ENCODE results near the gene DHRS2. TPM values are rescaled to one million over a fixed set of nuclear protein-coding genes. Genes with fewer than 3 reads are reported as not detected.
A peak's percentile ranks its signal among the peaks of the same experiment; 100 is the strongest.

The DHRS2 gene
- total and polyA plus RNA-seq, 11 donors = 0.04 to 0.17 TPM; not detected in 9

DNA sequence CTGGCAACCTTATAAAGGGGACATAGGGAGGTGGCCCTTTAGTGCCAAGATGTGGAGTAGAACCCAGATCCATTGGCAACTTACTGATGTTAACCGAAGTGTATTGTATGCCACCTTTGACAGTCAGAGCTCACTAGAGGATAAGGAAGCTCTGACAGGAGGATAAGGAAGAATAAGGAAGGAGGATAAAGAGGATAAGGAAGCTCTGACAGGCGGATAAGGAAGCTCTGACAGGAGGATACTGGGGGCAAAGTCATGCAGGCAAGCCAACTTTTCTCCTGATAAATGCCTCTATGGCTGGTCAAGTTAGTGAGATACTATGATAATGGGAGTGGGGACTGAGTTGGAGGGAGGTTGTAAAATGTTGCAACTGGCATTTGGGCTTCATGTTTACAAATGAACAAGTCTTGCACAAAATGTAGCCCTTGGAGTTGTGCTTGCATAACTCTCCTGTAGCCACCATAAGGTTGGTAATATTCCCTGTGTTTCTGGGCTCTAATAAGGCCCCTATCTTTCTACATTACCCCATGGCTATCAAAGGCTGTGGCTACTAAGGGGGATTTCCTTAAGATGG is 17.7 kb upstream of the DHRS2 start:
- no peaks in the 10 kb centered on the region for H3K4me1 ChIP-seq
- ATAC-seq (no peak), DNase-seq (no peak)
- H3K27me3 ChIP-seq = peaks cover 0 to 11% (median 0%) of the 10 kb centered on the region in 9 donors
- WGBS, 4 donors = 50 to 61% (median 57%) methylated on average over 2 of the region's 2 CpGs
- H3K9me3 ChIP-seq = no peaks in the 10 kb centered on the region
- H3K4me3 ChIP-seq = no peak overlapping the region
- no peak for TF ChIP-seq POLR2A (IDR thresholded peaks at IDR 0.05)
- TF ChIP-seq, protein P1, sequence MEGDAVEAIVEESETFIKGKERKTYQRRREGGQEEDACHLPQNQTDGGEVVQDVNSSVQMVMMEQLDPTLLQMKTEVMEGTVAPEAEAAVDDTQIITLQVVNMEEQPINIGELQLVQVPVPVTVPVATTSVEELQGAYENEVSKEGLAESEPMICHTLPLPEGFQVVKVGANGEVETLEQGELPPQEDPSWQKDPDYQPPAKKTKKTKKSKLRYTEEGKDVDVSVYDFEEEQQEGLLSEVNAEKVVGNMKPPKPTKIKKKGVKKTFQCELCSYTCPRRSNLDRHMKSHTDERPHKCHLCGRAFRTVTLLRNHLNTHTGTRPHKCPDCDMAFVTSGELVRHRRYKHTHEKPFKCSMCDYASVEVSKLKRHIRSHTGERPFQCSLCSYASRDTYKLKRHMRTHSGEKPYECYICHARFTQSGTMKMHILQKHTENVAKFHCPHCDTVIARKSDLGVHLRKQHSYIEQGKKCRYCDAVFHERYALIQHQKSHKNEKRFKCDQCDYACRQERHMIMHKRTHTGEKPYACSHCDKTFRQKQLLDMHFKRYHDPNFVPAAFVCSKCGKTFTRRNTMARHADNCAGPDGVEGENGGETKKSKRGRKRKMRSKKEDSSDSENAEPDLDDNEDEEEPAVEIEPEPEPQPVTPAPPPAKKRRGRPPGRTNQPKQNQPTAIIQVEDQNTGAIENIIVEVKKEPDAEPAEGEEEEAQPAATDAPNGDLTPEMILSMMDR (IDR thresholded peaks at IDR 0.05) = no peak
- no peaks in the 10 kb centered on the region for H3K36me3 ChIP-seq
- intact Hi-C loops (cut with DNase I) = no loop called here
- H3K27ac ChIP-seq = no peak overlapping the region

DNA sequence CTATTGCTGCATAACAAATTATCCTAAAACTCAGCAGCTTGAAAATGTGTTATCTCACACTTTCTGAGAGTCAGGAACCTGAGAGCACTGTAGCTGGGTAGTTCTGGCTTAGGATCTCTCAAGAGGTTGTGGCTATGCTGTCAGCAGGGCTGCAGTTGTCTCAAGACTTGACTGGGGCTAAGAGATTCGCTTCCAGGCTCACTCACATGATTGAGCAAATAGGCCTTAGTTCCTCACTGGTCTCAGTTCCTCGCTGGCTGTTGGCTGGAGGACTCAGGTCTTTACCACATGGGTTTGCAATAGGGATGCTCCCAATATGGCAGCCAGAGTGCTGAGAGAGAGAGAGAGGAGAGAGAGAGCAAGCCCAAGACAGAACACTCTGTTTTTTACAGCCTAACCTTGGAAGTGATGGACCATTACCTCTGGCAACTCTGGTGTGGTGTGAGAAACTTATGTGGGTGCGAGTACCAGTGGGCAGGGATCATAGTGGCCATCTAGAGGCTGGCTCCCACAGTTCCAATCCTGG is 15.9 kb upstream of the DHRS2 start:
- no peak overlapping the region for H3K27ac ChIP-seq
- H3K4me1 ChIP-seq = no peaks in the 10 kb centered on the region
- WGBS, 4 donors = 61 to 74% (median 68%) methylated on average over 3 of the region's 3 CpGs
- H3K27me3 ChIP-seq = peaks cover 0 to 7% (median 0%) of the 10 kb centered on the region in 9 donors
- no peak overlapping the region for H3K4me3 ChIP-seq
- DNase-seq (peak in 1 of 5 donors; percentile 4), ATAC-seq (no peak)
- no peaks in the 10 kb centered on the region for H3K36me3 ChIP-seq
- peaks cover 0 to 13% (median 5%) of the 10 kb centered on the region in 12 donors for H3K9me3 ChIP-seq
- TF ChIP-seq, protein P1 (IDR thresholded peaks at IDR 0.05) = no peak
- TF ChIP-seq POLR2A (IDR thresholded peaks at IDR 0.05) = no peak
- intact Hi-C loops (cut with DNase I) = no loop called here

DNA sequence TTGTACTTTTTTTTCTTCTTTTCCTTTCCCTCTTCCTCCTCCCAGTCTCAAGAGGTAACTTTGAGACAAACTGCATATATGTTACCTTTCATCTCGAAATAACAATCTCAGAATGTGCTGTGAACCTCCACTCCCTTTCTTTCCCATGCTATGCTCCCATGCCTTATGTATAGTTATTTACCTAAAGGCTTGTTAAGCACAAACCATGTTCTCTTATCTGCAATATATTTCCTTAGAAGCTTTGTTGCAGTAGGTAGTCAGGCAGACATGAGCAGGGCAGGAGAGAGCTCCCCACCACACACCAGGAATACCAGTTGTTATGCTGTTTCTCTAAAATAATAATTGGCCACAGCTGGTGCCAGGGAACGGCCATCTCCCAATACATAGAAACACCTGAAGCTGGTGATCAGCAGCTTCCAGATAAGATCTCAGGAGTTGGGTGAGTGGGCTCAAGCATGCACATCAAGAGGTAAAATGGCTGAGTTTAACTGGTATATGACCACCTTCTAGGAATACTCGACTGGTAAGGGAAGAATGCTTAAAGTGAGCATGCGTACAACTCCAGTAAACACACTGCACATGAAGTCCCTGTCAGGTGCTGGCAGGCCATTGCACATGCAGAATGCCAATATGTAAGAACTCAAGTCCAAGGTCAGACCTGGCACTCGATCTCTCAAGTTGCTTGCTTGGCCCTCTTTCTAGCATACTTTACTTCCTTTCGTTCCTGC is 14.8 kb upstream of the DHRS2 start:
- no peak for DNase-seq
- no peaks in the 10 kb centered on the region for H3K36me3 ChIP-seq
- ATAC-seq = no peak
- intact Hi-C loops (cut with DNase I) = no loop called here
- no peaks in the 10 kb centered on the region for H3K4me1 ChIP-seq
- H3K9me3 ChIP-seq = peaks cover 0 to 20% (median 6%) of the 10 kb centered on the region in 12 donors
- WGBS, 4 donors = 53 to 72% (median 56%) methylated on average over 6 of the region's 6 CpGs
- H3K4me3 ChIP-seq = no peak overlapping the region
- H3K27me3 ChIP-seq = peaks cover 0 to 7% (median 0%) of the 10 kb centered on the region in 9 donors
- H3K27ac ChIP-seq = no peak overlapping the region
- TF ChIP-seq POLR2A (IDR thresholded peaks at IDR 0.05) = no peak
- TF ChIP-seq, protein P1 (IDR thresholded peaks at IDR 0.05) = no peak

DNA sequence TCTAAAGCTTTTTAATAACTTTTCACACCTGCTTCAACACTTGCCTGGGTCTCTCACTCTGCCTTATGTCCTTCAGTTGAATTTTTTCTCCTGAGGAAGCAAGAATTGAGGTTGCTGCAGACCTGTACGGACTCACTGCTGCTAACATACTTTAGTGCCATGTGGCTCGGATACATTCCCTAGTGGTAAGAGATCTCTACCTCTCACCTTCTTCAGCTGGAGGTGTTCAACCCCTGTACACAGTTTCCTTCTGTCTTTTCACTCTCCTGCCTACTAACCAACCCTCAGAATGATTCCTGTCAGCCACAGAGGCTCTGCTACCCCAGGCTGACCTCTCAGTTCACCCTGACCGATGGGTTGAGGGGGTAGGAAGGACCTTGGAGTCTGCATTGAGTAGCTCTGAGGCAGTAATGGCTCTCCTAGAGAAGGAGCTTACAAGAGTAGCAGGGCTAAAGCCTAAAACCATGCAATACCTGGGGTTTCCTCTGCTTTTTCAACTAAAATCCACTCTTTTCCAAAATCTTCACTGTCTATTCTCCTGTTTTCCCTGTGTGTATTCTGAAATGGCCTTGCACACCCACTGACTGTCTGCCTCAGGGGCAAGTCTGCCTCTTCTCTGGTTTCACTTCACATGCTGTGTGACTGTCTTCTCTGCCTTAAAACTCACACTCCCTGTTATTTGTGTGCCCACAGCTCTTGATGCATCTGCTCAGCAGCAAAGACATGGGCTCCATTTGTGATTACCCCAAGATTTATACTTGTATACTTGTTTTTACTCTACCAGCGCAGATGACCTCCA is 14.0 kb upstream of the DHRS2 start:
- no peaks in the 10 kb centered on the region for H3K4me1 ChIP-seq
- WGBS, 4 donors = 70 to 86% (median 78%) methylated on average over 4 of the region's 4 CpGs
- no peak for DNase-seq
- no peaks in the 10 kb centered on the region for H3K36me3 ChIP-seq
- no peak for ATAC-seq
- intact Hi-C loops (cut with DNase I) = no loop called here
- H3K9me3 ChIP-seq = peaks cover 0 to 20% (median 6%) of the 10 kb centered on the region in 12 donors
- H3K27me3 ChIP-seq = peaks cover 0 to 7% (median 0%) of the 10 kb centered on the region in 9 donors
- H3K27ac ChIP-seq = no peak overlapping the region
- no peak overlapping the region for H3K4me3 ChIP-seq
- TF ChIP-seq, protein P1 (IDR thresholded peaks at IDR 0.05) = no peak
- TF ChIP-seq POLR2A (IDR thresholded peaks at IDR 0.05) = no peak
